Activated naive CD4-positive, alpha-beta T cell treated with Interleukin-2 at 50 U/mL for 16 hours (primary cell): ENCODE data around the gene GMDS.
"Not testable (repeated sequence)": the region's sequence is repeated elsewhere in the genome, so short reads cannot be mapped to it uniquely, and the experiment has no call there.

ENCODE experiments used
- DNase-seq: peaks from one replicate; pipeline ENCODE4 v3.0.0-alpha.2; 2020

The GMDS gene

DNA sequence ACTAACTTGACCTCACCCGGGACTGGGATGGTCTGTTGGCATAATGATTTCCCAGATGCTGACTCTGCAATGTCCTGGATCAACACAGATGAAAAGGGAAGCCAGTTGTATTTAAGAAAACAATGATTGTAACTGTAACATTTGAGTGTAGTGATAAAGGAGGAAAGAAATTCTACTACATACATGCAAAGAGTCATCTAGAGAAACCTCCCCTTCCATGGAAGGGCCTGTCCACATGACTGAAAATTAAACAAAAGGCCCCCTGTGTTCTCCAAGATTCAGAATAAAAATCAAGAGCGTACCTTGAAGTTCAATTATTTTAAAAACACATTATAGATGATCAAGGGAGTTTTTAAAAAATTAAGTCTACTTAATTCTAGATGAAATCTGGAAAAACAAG lies 484.5 kb downstream of the GMDS start:
- DNase-seq, result no peak

DNA sequence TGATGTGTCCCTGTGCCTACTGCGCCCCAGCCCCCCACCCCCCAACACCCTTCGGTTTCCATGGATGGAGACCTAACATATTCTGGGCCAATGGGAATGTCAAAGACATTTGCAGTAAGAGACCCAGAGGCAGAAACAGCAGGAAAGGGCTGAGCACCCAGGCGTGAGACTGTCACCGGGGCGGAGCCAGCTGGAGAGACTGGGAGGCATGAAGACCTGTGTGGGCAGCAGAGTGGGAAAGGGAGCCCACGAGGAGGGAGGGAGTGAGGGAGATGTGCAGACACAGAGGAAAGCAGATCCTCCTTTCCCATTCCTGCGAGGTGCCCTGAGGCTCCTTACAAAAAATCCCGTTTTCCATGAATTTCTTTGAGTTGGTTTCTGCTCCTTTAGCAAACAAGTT lies 485.5 kb downstream of the GMDS start:
- DNase-seq, result no peak

DNA sequence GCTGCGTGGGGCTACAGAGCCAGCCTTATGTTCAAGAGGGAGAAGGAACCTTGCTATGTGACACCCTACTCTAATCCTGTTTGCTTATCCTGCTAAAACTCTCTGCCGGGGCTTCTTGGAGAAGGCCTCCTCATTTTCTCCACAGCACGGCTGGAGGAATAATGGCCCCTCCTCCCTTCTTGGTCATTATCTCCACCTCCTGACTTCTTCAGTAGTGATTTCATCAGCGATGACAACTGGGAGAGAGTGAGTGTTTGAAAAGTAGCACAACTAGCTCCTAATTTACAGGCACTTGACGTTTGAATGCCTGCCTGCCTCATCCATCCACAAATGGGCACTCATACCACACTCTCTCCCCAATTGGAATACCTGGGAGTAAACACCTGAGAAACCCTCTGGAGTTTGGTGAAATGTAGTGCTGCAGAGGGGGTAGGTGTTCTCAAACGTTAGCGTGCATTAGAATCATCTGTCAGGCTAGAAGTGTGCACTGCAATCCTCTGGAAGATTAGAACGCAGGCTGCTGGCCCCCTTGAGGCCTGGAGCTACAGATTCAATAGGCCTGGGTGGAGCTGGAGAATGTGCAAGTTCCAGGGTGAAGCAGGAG lies 487.2 kb downstream of the GMDS start:
- DNase-seq, result no peak

GRCh38 chr6:1757131-1757530 lies 488.3 kb downstream of the GMDS start:
- no peak for DNase-seq

GRCh38 chr6:1756472-1757129 lies 488.8 kb downstream of the GMDS start:
- DNase-seq, result no peak

DNA sequence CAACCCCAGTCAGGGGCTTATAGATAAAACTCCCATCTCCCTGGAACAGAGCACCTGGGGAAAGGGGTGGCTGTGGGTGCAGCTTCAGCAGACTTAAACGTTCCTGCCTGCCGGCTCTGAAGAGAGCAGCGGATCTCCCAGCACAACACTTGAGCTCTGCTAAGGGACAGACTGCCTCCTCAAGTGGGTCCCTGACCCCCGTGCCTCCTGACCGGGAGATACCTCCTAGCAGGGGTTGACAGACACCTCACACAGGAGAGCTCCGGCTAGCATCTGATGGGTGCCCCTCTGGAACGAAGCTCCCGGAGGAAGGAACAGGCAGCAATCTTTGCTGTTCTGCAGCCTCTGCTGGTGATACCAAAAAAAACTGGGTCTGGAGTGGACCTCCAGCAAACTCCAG lies 494.3 kb downstream of the GMDS start:
- not testable (repeated sequence) for DNase-seq

GRCh38 chr6:1749041-1749440 lies 496.4 kb downstream of the GMDS start:
- no peak for DNase-seq

- no peak for DNase-seq
These were observed 497.9 kb downstream of the GMDS start for GRCh38 chr6:1747531-1747930.

DNA sequence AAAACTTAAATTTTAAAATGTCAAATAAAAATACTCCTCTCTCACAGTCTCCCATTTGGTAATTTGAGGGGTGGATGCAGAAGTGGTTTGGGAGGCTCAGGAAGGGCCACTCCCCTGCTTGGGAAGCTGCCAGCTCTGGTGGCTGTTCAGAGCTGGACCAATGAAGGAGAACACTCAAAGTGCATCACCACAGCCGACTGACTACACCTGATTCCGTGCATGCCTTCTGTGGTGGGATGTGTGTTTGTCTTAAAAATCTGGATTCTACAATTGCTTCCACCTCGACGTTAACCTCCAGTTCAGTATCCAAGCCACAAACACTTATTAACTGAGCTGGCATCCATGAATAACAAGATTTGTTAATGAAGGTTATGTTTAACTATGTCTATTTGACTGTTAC lies 498.4 kb downstream of the GMDS start:
- DNase-seq, result no peak

- no peak for DNase-seq
These were observed 499.6 kb downstream of the GMDS start for GRCh38 chr6:1745814-1746213.

DNA sequence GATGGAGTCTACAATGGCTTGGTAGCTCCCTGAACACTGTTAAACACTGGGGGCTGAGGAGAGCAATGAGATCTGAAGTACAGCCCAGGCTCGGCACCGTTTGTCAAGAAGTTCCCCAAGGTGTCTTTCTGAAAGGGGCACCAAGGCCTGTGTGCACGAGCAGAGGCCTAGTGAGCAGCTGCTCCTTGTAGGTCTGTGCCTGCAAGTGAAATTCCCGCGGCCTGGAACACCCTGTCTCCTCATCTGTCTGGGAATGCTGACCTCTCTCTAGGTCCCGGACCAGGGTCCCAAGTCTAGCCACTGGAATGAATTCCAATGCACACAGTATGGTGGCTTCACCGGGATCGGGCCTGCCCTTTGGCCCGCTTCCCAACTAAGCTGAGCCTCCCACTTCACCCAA lies 500.9 kb downstream of the GMDS start:
- DNase-seq, result no peak

DNA sequence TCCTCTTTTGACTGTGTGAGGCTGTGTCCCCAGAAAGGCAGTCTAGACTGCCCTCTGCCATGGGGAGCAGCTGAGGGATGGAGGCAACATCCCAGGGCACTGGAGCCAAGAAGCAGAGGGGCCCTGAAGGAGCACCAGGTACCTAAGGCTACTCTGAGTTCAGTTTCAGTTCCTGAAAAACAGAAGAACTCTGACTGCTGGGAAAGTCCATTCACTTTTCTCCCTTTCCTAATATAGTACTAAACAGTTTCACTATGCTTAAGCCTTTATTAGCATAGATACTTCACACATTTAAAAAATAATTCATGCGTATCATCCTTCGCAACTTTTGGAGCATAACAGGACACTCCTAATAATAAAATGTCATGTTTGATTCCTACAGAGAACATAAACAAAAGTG lies 505.7 kb downstream of the GMDS start:
- no peak for DNase-seq

GRCh38 chr6:1739220-1739619 lies 506.2 kb downstream of the GMDS start:
- no peak for DNase-seq

GRCh38 chr6:1738558-1739081 lies 506.8 kb downstream of the GMDS start:
- no peak for DNase-seq

GRCh38 chr6:1737463-1738311 lies 507.7 kb downstream of the GMDS start:
- no peak for DNase-seq

GRCh38 chr6:1736346-1737105 lies 508.9 kb downstream of the GMDS start:
- DNase-seq, result no peak

DNA sequence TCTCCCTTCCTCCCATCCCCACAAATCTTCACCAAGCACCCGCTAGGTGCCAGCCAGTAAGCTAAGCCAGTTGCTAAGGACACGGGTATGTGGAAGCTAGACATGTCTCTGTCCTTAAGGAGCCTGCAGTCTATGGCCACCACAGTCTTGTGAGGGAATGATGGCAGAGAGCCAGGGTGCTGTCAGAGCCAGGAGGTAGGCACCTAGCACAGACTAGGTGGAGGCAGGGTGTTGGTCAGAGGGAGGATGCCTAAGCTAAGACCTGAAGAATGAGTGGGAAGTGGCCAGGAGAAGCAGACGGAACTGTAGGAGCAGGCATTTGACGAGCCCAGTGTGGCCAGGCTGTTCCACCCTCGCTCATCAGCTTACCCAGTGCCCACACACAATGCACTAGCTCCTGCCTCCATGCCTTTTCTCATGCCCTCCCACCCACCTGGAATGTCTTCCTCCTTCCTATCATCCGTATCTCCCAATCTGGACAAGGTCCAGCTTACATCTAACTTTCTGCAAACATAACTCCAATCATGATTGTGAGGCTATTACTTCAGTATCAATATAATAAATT lies 510.1 kb downstream of the GMDS start:
- no peak for DNase-seq

GRCh38 chr6:1730882-1731281 lies 514.5 kb downstream of the GMDS start:
- DNase-seq, result no peak

GRCh38 chr6:1729750-1730140 lies 515.7 kb downstream of the GMDS start:
- DNase-seq, result no peak

DNA sequence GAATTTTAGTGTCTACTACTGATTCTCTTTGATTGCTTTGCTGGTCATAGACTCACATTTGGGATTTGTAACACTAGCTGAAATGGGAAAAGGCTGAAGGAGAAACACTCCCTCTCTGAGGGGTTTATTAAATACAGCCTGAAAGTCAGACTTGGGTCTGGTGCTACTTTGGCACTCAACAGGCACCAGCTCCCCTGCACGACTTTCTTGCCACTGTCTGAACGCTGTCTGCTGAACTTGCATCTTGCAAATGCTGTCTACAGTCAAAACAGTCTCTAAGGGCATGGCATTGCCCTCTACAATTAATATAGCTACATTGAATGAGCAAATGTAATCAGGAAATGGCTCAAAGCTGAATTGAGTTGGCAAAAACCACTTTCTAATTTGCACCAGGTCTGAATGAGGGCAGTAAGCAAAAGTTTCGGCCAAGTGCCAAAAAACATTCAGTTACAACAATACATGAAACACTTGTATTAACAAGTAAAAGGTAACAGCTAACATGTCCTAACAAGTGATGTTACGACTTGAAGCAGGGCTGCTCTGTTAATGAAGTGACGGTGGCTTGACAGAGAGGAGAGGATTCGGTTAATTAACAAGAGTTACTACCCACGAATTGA lies 516.2 kb downstream of the GMDS start:
- DNase-seq, result no peak

DNA sequence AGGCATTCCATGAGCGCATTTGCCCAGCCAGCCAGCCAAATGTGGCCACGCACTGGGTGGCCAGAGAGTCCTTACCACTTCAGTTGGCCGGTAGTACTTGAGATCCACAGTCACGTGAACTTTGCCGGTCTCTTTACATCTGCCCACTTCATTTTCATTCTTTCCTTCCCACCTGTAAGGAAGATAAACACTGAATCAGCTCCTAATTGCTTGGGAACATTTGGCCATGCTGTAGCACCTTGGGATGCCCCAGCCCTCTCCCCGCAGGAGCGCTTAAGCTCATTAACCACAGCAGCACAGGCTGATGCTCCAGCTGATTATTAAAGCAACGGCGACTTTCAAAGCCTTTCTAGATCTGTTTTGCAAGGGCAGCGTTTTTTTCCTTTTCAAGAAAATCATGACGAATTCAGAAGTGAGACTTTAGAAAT lies 519.0 kb downstream of the GMDS start:
- DNase-seq, result no peak

GRCh38 chr6:1724616-1725015 lies 520.8 kb downstream of the GMDS start:
- no peak for DNase-seq
